Activated CD4-positive, CD25-positive, alpha-beta regulatory T cell treated with anti-CD3 and anti-CD28 coated beads, Interleukin-2, amount 50 U/mL, for 24 hours (primary cell): ENCODE data around the gene CMC1.
"Not testable (repeated sequence)": the region's sequence is repeated elsewhere in the genome, so short reads cannot be mapped to it uniquely, and the experiment has no call there.

Experiments
- ATAC-seq, 2 donors: fragments of 150-1000 bp; cut with Tn5 transposase; one replicate each; pipeline ENCODE4 v1.10.0; 2021; ENCODE audit warnings: mild to moderate bottlenecking in 1 of 2, moderate library complexity in 1 of 2

Gene CMC1, protein sequence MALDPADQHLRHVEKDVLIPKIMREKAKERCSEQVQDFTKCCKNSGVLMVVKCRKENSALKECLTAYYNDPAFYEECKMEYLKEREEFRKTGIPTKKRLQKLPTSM

GRCh38 chr3:28241221-28242160 lies at the start of gene CMC1:
Gene CMC1 (plus strand): TSS chr3:28241619. CDS start chr3:28241794, 175 bp downstream.
- peak; percentile 98 for ATAC-seq

- ATAC-seq = no peak
These were observed 43.3 kb upstream of the CMC1 start for GRCh38 chr3:28198161-28198560.

- no peak for ATAC-seq
These were observed 42.4 kb upstream of the CMC1 start for GRCh38 chr3:28198974-28199373.

- ATAC-seq = not testable (repeated sequence)
These were observed 41.8 kb upstream of the CMC1 start for GRCh38 chr3:28199643-28200042.

- not testable (repeated sequence) for ATAC-seq
These were observed 41.0 kb upstream of the CMC1 start for GRCh38 chr3:28200366-28200848.

DNA sequence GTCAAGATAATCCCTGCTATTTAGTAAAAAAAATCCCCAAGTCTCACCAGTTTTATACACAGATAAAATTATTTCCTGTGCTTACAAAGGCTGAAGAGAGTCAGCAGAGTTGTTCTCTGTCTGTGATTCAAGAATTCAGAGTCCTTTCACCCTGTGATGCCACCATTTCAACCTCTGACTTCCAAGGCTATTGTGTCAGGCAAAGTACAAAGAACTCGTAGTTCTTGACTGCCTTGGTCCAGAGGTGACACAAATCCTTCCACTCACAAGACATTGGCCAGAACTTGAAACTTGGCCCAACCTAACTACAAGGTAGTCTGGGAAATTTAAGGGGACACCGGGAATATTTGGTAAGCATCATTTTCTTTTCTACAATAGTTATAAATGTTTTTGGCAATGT lies 34.9 kb upstream of the CMC1 start:
- ATAC-seq = no peak

- ATAC-seq = no peak
These were observed 34.3 kb upstream of the CMC1 start for GRCh38 chr3:28207000-28207733.

- no peak for ATAC-seq
These were observed 30.3 kb upstream of the CMC1 start for GRCh38 chr3:28210968-28211713.

DNA sequence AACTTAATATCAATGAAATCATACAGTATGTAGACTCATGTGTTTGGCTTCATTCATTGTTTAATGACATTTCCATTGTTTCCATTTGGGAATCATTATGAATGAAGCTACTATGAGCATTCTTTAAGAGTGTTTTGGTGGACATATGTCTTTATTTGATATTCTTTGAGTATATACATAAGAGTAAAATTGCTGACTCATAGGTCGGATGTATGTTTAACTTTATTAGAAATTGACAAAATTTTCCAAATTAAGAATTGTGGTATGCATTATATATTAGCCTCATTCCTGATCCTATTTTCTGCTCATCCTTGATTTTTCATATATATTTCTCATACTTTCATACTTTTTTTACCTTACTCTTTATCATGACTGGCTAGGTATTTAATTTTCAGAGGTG lies 28.7 kb upstream of the CMC1 start:
- no peak for ATAC-seq

GRCh38 chr3:28215407-28215806 lies 26.0 kb upstream of the CMC1 start:
- no peak for ATAC-seq

DNA sequence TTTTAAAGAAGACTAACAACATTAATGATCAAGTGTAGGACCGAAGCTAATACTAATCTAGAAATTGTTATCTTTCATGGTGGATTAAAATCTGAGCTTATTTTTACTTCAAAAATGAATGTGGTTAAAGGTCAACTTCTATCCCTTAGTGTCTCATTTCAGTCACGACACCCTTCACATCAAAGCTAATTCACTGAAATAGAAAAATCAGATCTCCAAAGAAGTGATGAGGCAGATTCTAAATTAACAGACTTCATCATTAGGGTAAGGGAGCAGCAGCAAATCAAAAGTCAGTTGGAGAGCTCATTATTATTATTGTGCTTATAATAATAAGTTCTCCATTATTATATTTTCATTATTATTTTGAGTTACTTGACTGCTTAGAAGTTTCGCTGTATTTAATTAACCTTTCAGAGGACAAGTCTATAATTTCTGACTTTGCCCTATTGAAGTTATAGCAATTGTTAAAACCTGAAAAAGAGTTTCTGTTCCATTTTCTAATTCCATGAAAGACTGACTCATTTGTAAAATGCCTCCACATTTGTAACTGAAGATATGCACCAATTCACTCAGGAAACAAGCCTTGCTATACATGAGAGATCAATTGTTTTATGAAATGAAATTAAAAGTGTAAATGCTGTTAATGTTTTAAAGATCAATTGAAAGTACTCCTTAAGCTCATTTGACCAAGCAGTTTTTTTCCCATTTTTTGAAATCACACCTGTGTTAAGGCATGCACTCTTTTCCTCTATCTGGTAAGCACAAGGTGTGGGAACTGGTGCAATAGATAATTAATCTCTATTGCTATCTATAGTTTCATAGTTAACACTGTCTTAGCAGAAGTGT lies 23.1 kb upstream of the CMC1 start:
- peak; percentile 77 to 78 for ATAC-seq

DNA sequence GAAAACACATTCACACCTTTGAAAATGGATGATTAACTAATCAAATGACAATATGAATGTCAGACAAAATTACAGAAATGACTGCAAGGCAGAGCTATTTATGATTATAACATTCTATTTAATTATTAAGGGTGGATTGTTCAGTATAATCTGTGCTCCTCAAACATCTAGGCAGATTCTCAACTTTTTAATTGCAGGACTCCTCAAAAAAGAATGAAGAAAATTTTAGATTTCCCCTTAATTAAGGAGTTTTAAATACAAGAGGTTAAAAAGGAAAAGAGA lies 22.6 kb upstream of the CMC1 start:
- ATAC-seq = no peak

DNA sequence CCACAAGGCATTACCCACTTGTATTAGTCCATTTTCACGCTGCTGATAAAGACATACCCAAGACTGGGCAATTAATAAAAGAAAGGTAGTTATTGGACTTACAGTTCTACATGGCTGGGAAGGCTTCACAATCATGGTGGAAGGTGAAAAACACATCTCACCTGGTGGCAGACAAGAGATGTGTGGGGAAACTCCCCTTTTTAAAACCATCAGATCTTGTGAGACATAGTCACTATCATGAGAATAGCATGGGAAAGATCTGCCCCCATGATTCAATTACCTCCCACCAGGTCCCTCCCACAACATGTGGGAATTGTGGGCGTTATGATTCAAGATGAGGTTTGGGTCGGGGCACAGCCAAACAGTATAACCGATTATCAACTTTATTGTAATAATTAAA lies 17.0 kb upstream of the CMC1 start:
- peak; percentile 17 to 68 for ATAC-seq

- no peak for ATAC-seq
These were observed 15.4 kb upstream of the CMC1 start for GRCh38 chr3:28226020-28226419.

DNA sequence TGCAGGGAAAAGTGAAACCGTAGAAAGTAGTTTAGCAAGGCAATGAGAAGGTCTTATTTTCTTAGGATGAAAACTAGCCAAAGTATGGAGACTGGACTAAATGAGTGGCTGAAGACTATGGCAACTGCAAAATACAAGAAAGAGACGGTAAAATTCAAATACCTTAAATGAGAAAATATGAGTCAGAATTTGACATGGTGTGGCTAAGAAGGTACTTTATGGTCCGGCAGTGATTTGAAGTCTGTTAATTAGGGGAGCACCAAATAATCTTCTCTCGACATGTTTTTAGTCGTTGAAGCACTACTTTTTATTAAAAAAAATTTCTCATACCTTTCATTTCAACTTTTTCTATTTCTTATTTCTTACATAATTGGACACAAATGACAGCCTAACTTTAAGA lies 12.8 kb upstream of the CMC1 start:
- ATAC-seq = no peak

GRCh38 chr3:28232659-28233058 lies 8.8 kb upstream of the CMC1 start:
- ATAC-seq = no peak

DNA sequence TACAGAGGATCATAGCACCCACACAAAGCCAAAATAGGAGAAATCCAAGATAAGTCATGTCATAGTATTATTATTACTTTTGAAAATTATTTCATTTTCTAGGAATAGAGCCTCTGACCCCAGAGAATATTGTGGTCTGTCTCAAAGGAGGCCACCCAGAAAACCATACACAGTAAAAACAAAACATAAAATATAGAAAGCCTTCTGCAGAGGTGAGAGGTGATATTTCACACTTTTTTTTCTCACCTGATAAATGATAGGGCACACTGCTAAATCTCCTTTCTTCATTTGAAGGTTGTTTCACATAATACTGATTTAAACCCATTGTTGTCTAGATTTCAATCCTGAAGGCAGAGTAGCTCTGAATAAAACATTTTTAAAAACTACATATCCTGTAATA lies 7.0 kb upstream of the CMC1 start:
- ATAC-seq = no peak

- no peak for ATAC-seq
These were observed 2.3 kb upstream of the CMC1 start for GRCh38 chr3:28239108-28239507.

- no peak for ATAC-seq
These were observed 978 bp upstream of the CMC1 start for GRCh38 chr3:28240441-28240840.

DNA sequence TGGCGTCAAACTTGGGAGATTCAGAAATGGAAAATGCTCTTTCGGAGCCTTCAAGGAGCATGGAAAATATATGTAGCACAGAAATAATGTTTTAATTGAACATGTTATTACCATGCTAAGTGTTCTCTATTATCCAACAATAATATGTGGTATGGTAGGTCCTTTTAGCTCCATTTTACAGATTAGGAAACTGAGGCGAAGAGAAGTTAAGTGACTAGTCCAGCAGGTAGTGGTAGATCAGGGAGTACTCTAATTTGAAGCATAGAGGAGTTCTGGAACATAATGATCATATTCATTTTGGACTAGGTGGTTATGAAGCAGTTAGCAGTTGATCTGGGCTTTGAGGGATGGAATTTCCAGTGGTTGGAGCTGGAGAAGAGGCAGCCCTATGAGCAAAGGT lies 1.1 kb downstream of the CMC1 start:
- ATAC-seq = no peak

DNA sequence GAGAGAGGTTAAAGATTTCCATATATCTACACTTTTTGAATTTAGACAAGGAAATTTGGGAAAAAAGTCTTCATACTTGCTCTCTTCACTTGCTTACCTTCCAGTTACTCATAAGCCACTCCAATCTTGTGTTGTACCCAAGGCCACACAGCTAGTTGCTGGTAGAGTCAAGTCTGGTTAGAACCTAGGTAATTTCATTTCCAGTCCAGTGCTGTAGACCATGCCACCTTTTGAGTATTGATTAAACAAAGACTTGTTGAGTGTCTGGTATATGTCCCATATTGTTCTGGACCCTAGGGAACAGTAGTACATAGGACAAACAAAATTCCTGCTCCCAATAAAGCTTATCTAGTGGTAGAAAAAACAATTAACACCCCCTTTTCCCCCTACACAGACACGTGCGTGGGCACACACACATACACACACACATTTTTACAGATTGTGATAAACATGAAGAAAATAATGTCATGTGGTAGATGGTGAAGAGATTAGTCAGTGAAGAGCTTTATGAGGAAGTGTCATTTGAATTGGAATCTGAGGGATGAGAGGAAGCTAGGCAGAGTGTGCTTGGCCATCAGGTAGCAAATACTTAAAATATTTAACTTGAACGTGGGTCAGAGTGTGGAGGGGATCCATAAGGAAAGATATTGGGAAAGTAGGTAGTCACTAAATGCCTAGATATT lies 2.1 kb downstream of the CMC1 start:
- ATAC-seq = no peak
